ENCODE data around the gene BAAT.

GRCh38 chr9:101337237-101337636 is 47.6 kb downstream of the BAAT start:
- TF ChIP-seq CTCF (conservative IDR thresholded peaks at IDR 0.05; ENCODE audit: low read depth, low read length), result no peak
- TF ChIP-seq CHD1 (IDR thresholded peaks at IDR 0.05; ENCODE audit: low read depth, low read length), result no peak
- TF ChIP-seq POLR2A (IDR thresholded peaks at IDR 0.05; ENCODE audit: low read depth, low read length), result no peak
- no peak for TF ChIP-seq FOS (IDR thresholded peaks at IDR 0.05; ENCODE audit: low read depth, low read length)
- no peak for TF ChIP-seq USF2 (IDR thresholded peaks at IDR 0.05; ENCODE audit: low read depth, low read length)
- TF ChIP-seq RAD21 (IDR thresholded peaks at IDR 0.05; ENCODE audit: low read length), result no peak
- TF ChIP-seq CEBPB (IDR thresholded peaks at IDR 0.05; ENCODE audit: low read depth, low read length), result no peak
- no peak for TF ChIP-seq MAFK (IDR thresholded peaks at IDR 0.05; ENCODE audit: low read depth, low read length)
- TF ChIP-seq MAZ (IDR thresholded peaks at IDR 0.05; ENCODE audit: borderline replicate concordance, low read depth, low read length), result no peak
- TF ChIP-seq SMC3 (IDR thresholded peaks at IDR 0.05; ENCODE audit: low read depth, low read length), result no peak
- no peak for TF ChIP-seq BHLHE40 (IDR thresholded peaks at IDR 0.05; ENCODE audit: low read depth, low read length)
- no peak for TF ChIP-seq RFX5 (IDR thresholded peaks at IDR 0.05; ENCODE audit: low read depth, low read length)
- TF ChIP-seq MXI1 (IDR thresholded peaks at IDR 0.05; ENCODE audit: borderline replicate concordance, low read depth, low read length), result no peak

All from IMR-90 (cell line).